HepG2 (cell line): ENCODE results near the gene MACROD2. TPM values are rescaled to one million over a fixed set of nuclear protein-coding genes. Genes with fewer than 3 reads are reported as not detected.

Experiments
- ATAC-seq: fragments of 200-7000 bp; cut with Tn5 transposase; 3 replicates; pipeline ENCODE4 v1.9.1; 2020; ENCODE audit warnings: mild to moderate bottlenecking, moderate library complexity
- BruUV-seq: library from RNA; stranded (reverse); fragments of 400-500 nt; replicated peaks from 2 replicates; lab custom pipeline; 2021; lab: Mats Ljungman, UMichigan
- CTCF ChIA-PET: fragments of 300-600 bp; formaldehyde crosslinking; extraction: SDS; loops from one replicate; lab custom pipeline; 2021; ENCODE audit warnings: low total read pairs, inconsistent platforms, low intra/inter-chr PET ratio; lab: Yijun Ruan, JAX
- POLR2A ChIA-PET: fragments of 350-600 bp; sonication (Branson Sonifier 250); formaldehyde crosslinking; loops from one replicate; lab custom pipeline; 2020; ENCODE audit warnings: antibody characterized with exemption, inconsistent platforms; lab: Yijun Ruan, JAX
- DNase-seq: peaks from one replicate; pipeline ENCODE4 v3.0.0-alpha.2; 2015; ENCODE audit warnings: low spot score
- FAIRE-seq: peaks from 3 replicates; lab custom pipeline; 2011; peaks lifted over from hg19 to GRCh38; lab: Jason Lieb, UNC
- H2AFZ ChIP-seq: one replicate; pipeline ENCODE4 v1.6.1; 2011; ENCODE audit warnings: low read length, inconsistent platforms
- H3K27ac ChIP-seq: fragments of 300-600 bp; 3 replicates; pipeline ENCODE4 v1.8.0; 2011; ENCODE audit warnings: mixed run types, mild to moderate bottlenecking, mixed read lengths, low read length, inconsistent platforms; ENCODE audit not compliant: insufficient read depth; ENCODE audit errors: extremely low read length
- H3K27me3 ChIP-seq, 2 experiments: fragments of 200-600 bp in 1 of 2; 2 replicates in 1 of 2; 3 replicates in 1 of 2; pipeline versions ENCODE4 v1.6.0 to v1.8.0; 2011; ENCODE audit warnings: low read length in 2 of 2, mild to moderate bottlenecking in 2 of 2, moderate library complexity in 2 of 2, inconsistent platforms in 1 of 2; ENCODE audit not compliant: insufficient read depth in 2 of 2, control insufficient read depth in 1 of 2
- H3K36me3 ChIP-seq, 2 experiments: fragments of 200-600 bp in 1 of 2; replicated peaks in 1 of 2; 2 replicates in 1 of 2; 3 replicates in 1 of 2; pipeline versions ENCODE4 v1.5.1 to v1.8.0; 2011; ENCODE audit warnings: low read length in 2 of 2, inconsistent platforms in 1 of 2; ENCODE audit not compliant: insufficient read depth in 2 of 2, control insufficient read depth in 1 of 2
- H3K4me1 ChIP-seq: 2 replicates; pipeline ENCODE4 v1.5.1; 2012; ENCODE audit warnings: low read length, inconsistent platforms; ENCODE audit not compliant: insufficient read depth
- H3K4me2 ChIP-seq: 2 replicates; pipeline ENCODE4 v1.6.0; 2011; ENCODE audit warnings: low read depth, low read length, inconsistent platforms
- H3K4me3 ChIP-seq, 3 experiments: fragments of 200-600 bp in 1 of 3; sonication (generic), shearing (Covaris generic) in 1 of 3; replicated peaks in 1 of 3; 2 replicates each; pipeline ENCODE4 v1.5.1; 2011 to 2016; ENCODE audit warnings: low read length in 3 of 3, inconsistent platforms in 2 of 3, low read depth in 2 of 3, mild to moderate bottlenecking in 2 of 3, control low read depth in 1 of 3, mixed read lengths in 1 of 3; ENCODE audit not compliant: insufficient read depth in 1 of 3
- H3K79me2 ChIP-seq: one replicate; pipeline ENCODE4 v1.6.1; 2011; ENCODE audit warnings: low read length, inconsistent platforms; ENCODE audit not compliant: insufficient read depth
- H3K9ac ChIP-seq: 2 replicates; pipeline ENCODE4 v1.6.0; 2011; ENCODE audit warnings: mild to moderate bottlenecking, low read depth, low read length, inconsistent platforms; ENCODE audit not compliant: insufficient read depth
- H3K9me3 ChIP-seq: 2 replicates; pipeline ENCODE4 v1.5.1; 2012; ENCODE audit warnings: mild to moderate bottlenecking, low read length
- H4K20me1 ChIP-seq: 2 replicates; pipeline ENCODE4 v1.6.0; 2011; ENCODE audit warnings: inconsistent platforms, mild to moderate bottlenecking, low read length, moderate library complexity; ENCODE audit not compliant: insufficient read depth
- AGO1 ChIP-seq: fragments of 200-400 bp; formaldehyde crosslinking; IDR thresholded peaks from 2 replicates; pipeline ENCODE4 v1.6.1; 2017; ENCODE audit warnings: mild to moderate bottlenecking, low read depth, low read length, moderate library complexity; ENCODE audit not compliant: poor library complexity, severe bottlenecking
- ATF7-NPFF ChIP-seq: sonication (generic); formaldehyde crosslinking; IDR thresholded peaks from 2 replicates; pipeline ENCODE4 v1.8.1; 2023; ENCODE audit warnings: mild to moderate bottlenecking, low read depth, missing genetic modification reagents, moderate library complexity
- KMT2A ChIP-seq: sonication (generic); formaldehyde crosslinking; IDR thresholded peaks from 2 replicates; pipeline ENCODE4 v1.4.0; 2020; ENCODE audit warnings: missing genetic modification reagents
- KMT2B ChIP-seq: IDR thresholded peaks from 2 replicates; pipeline ENCODE4 v1.6.1; 2016; ENCODE audit warnings: missing genetic modification reagents, missing compliant biosample characterization
- MAFG ChIP-seq: sonication (generic); formaldehyde crosslinking; IDR thresholded peaks from 2 replicates; pipeline ENCODE4 v1.5.1; 2020; ENCODE audit warnings: mild to moderate bottlenecking, missing genetic modification reagents
- MYC ChIP-seq: sonication (generic); formaldehyde crosslinking; IDR thresholded peaks from 2 replicates; pipeline ENCODE4 v1.9.0; 2021; ENCODE audit warnings: missing genetic modification reagents, borderline replicate concordance
- WGBS: methylation state at CpG from one replicate; pipeline ENCODE4 v1.1.6; 2017; ENCODE audit warnings: low lambda C conversion rate; 5-methylcytosine and 5-hydroxymethylcytosine counted together
- in situ Hi-C: cut with HindIII; loops from 2 replicates; pipeline ENCODE4 v1.10.0; 2017; ENCODE audit warnings: low pct_unique_long_range_greater_than_20kb; ENCODE audit not compliant: extremely low pct_ligation_motif_present
- intact Hi-C: fragments of 100-400 bp; cut with micrococcal nuclease; formaldehyde crosslinking; loops from one replicate; pipeline ENCODE4 v1.10.0; 2022; ENCODE audit not compliant: unreplicated experiment
- polyA plus RNA-seq, 8 experiments: library from polyadenylated mRNA; depleted of rRNA in 3 of 8; stranded (reverse) in 7 of 8; unstranded in 1 of 8; fragments of >200 nt; fragmentation: Illumina TruSeq in 4 of 8; extraction: Trizol in 4 of 8; gene quantifications; 2 replicates each; pipeline versions ENCODE4 v1.2.1 to v1.2.3, GENCODE V29; 2011 to 2016; ENCODE audit warnings: low read depth in 4 of 8, missing spikeins in 1 of 8, mixed read lengths in 1 of 8; ENCODE audit not compliant: insufficient read depth in 1 of 8
- total RNA-seq, 5 experiments: library from RNA; depleted of rRNA; stranded (reverse); fragments of >200 nt; fragmentation: Illumina TruSeq; extraction: Trizol; gene quantifications; 2 replicates each; pipeline ENCODE4 v1.2.3, GENCODE V29; 2016; ENCODE audit warnings: low read depth in 1 of 5
- TF ChIP-seq, protein P1 (sequence below), 2 experiments: fragments of 450-650 bp in 1 of 2; sonication (generic) in 1 of 2; formaldehyde crosslinking; IDR thresholded peaks; 2 replicates each; pipeline versions ENCODE4 v1.5.0 to v1.8.0; 2020 to 2022; ENCODE audit warnings: mild to moderate bottlenecking in 1 of 2, missing genetic modification reagents in 1 of 2
- TF ChIP-seq, protein P2 (sequence below): sonication (generic); formaldehyde crosslinking; IDR thresholded peaks from 2 replicates; pipeline ENCODE4 v1.5.0; 2020; ENCODE audit warnings: missing genetic modification reagents, mild to moderate bottlenecking, borderline replicate concordance
- TF ChIP-seq, protein P3 (sequence below): sonication (generic); formaldehyde crosslinking; IDR thresholded peaks from 2 replicates; pipeline ENCODE4 v1.4.0; 2020; ENCODE audit warnings: mild to moderate bottlenecking, missing genetic modification reagents
- TF ChIP-seq, protein P4 (sequence below): sonication (generic); formaldehyde crosslinking; conservative IDR thresholded peaks from 2 replicates; pipeline ENCODE4 v1.5.0; 2020; ENCODE audit warnings: missing genetic modification reagents

The MACROD2 gene
- total and polyA plus RNA-seq, 2 of the 13 experiments (the other 11 are each of a cell fraction or from before 2014, with no cell fraction given), result 0.13 to 0.51 TPM

DNA sequence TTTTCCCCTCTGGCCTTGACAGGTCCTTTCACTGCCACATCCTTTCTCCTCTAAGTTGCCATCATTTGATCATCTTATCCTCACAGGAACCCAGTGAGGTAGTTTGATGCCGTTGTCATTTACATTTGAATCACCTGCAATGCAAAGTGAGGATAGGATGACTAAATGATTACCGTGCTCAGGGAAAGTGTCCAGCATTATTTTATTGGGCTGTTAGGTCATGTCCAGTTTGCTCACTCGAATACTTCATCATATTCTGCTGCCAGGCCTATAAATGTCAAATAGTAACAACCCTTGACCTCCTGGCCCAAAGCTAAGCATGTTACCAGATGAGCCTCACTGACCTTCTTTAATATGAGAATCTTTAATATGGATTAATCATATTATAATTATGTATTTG lies 1410.8 kb downstream of the MACROD2 start:
- Histone ChIP-seq H3K79me2 (no peaks in the 10 kb centered on the region), H3K4me2 (no peak overlapping the region), H3K9ac (no peak overlapping the region), H3K27ac (no peak overlapping the region), H3K36me3 (no peaks in the 10 kb centered on the region), H3K4me3 (no peak overlapping the region)
- CTCF ChIA-PET, result no interaction called here
- TF ChIP-seq ATF7-NPFF (CRISPR knock-in tag), result no peak
- TF ChIP-seq, protein P1, sequence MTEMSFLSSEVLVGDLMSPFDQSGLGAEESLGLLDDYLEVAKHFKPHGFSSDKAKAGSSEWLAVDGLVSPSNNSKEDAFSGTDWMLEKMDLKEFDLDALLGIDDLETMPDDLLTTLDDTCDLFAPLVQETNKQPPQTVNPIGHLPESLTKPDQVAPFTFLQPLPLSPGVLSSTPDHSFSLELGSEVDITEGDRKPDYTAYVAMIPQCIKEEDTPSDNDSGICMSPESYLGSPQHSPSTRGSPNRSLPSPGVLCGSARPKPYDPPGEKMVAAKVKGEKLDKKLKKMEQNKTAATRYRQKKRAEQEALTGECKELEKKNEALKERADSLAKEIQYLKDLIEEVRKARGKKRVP (CRISPR knock-in tag; IDR thresholded peaks at IDR 0.05), result no peak
- TF ChIP-seq AGO1, result no peak
- TF ChIP-seq, protein P2, sequence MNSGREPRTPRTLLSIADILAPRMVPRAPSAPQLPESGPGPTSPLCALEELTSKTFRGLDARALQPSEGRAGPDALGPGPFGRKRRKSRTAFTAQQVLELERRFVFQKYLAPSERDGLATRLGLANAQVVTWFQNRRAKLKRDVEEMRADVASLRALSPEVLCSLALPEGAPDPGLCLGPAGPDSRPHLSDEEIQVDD, result no peak
- no peak for TF ChIP-seq MYC (CRISPR knock-in tag)
- TF ChIP-seq, all 625 proteins: peak for 0
- H3K27me3 ChIP-seq, result no peaks in the 10 kb centered on the region
- no peak overlapping the region for H2AFZ ChIP-seq
- BruUV-seq, result no TSS peak
- peaks cover 83% of the 10 kb centered on the region for H3K9me3 ChIP-seq
- POLR2A ChIA-PET, result no interaction called here
- H3K4me1 ChIP-seq, result no peaks in the 10 kb centered on the region
- intact Hi-C loops, result no loop called here
- no peak for ATAC-seq
- no peak for FAIRE-seq
- in situ Hi-C loops, result no loop called here
- DNase-seq, result no peak
- WGBS, result 28% methylated on average over 3 of the region's 3 CpGs
- H4K20me1 ChIP-seq, result no peaks in the 10 kb centered on the region

DNA sequence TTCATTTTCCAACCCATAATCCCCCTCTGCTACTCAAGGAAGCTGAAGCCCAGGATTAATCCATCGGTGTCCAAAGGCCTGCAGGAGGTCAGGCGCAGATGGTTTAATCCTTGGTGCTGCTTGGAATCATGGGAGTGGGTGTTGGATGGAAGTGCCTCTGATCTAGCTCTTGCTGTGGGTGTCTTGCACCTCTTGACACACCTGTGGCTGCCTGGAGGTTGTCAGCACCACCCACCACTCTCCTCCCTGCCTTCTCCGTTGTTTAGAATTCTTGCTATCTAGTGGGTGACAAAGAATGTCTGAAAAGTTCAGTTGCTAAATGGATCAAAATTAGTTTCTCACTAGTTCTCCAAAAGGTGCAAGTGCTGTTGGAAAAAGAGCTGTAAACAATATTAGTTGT lies 1416.5 kb downstream of the MACROD2 start:
- ChIA-PET CTCF (no interaction called here), POLR2A (no interaction called here)
- peaks cover 91% of the 10 kb centered on the region for H3K9me3 ChIP-seq
- 15% methylated on average over 3 of the region's 3 CpGs for WGBS
- no peaks in the 10 kb centered on the region for H3K4me1 ChIP-seq
- H3K79me2 ChIP-seq, result no peaks in the 10 kb centered on the region
- FAIRE-seq (no peak), ATAC-seq (no peak), DNase-seq (no peak)
- H3K9ac ChIP-seq, result no peak overlapping the region
- H3K4me3 ChIP-seq, result no peak overlapping the region
- H4K20me1 ChIP-seq, result no peaks in the 10 kb centered on the region
- in situ Hi-C loops, result no loop called here
- no peak overlapping the region for H3K4me2 ChIP-seq
- intact Hi-C loops, result no loop called here
- no peak overlapping the region for H3K27ac ChIP-seq
- H3K27me3 ChIP-seq, result no peaks in the 10 kb centered on the region
- H2AFZ ChIP-seq, result no peak overlapping the region
- BruUV-seq, result no TSS peak
- H3K36me3 ChIP-seq, result no peaks in the 10 kb centered on the region
- TF ChIP-seq MAFG (CRISPR knock-in tag) (no peak), KMT2A (CRISPR knock-in tag) (no peak), KMT2B (no peak)
- TF ChIP-seq, protein P3, sequence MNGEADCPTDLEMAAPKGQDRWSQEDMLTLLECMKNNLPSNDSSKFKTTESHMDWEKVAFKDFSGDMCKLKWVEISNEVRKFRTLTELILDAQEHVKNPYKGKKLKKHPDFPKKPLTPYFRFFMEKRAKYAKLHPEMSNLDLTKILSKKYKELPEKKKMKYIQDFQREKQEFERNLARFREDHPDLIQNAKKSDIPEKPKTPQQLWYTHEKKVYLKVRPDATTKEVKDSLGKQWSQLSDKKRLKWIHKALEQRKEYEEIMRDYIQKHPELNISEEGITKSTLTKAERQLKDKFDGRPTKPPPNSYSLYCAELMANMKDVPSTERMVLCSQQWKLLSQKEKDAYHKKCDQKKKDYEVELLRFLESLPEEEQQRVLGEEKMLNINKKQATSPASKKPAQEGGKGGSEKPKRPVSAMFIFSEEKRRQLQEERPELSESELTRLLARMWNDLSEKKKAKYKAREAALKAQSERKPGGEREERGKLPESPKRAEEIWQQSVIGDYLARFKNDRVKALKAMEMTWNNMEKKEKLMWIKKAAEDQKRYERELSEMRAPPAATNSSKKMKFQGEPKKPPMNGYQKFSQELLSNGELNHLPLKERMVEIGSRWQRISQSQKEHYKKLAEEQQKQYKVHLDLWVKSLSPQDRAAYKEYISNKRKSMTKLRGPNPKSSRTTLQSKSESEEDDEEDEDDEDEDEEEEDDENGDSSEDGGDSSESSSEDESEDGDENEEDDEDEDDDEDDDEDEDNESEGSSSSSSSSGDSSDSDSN, result no peak
- TF ChIP-seq, protein P4, sequence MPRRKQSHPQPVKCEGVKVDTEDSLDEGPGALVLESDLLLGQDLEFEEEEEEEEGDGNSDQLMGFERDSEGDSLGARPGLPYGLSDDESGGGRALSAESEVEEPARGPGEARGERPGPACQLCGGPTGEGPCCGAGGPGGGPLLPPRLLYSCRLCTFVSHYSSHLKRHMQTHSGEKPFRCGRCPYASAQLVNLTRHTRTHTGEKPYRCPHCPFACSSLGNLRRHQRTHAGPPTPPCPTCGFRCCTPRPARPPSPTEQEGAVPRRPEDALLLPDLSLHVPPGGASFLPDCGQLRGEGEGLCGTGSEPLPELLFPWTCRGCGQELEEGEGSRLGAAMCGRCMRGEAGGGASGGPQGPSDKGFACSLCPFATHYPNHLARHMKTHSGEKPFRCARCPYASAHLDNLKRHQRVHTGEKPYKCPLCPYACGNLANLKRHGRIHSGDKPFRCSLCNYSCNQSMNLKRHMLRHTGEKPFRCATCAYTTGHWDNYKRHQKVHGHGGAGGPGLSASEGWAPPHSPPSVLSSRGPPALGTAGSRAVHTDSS, result no peak
